IMR-90 (cell line): ENCODE measurements around the gene RALGAPA2. TPM values are rescaled to one million over a fixed set of nuclear protein-coding genes. Genes with fewer than 3 reads are reported as not detected.

Experiments used
- ATAC-seq: fragments of 200-7000 bp; cut with Tn5 transposase; 2 replicates; pipeline ENCODE4 v1.9.1; 2020; ENCODE audit warnings: low read depth, mild to moderate bottlenecking, moderate library complexity
- BruUV-seq: library from RNA; stranded (reverse); fragments of 400-500 nt; replicated peaks from 2 replicates; lab custom pipeline; 2021; lab: Mats Ljungman, UMichigan
- CTCF ChIA-PET: fragments of 300-600 bp; formaldehyde crosslinking; extraction: SDS; loops from one replicate; lab custom pipeline; 2021; ENCODE audit warnings: antibody characterized with exemption; lab: Yijun Ruan, JAX
- POLR2A ChIA-PET: fragments of 300-600 bp; sonication (Branson Sonifier 250); formaldehyde crosslinking; loops from one replicate; lab custom pipeline; 2022; ENCODE audit warnings: antibody characterized with exemption; ENCODE audit not compliant: unreplicated experiment; lab: Charles Lee
- DNase-seq: peaks from one replicate; pipeline ENCODE4 v3.0.0; 2013
- H2AFZ ChIP-seq: replicated peaks from 2 replicates; pipeline ENCODE3; 2013; ENCODE audit warnings: low read length, mild to moderate bottlenecking; ENCODE audit not compliant: poor library complexity
- H2AK5ac ChIP-seq: 2 replicates; pipeline ENCODE4 v1.6.1; 2013; ENCODE audit warnings: low read depth, low read length, inconsistent platforms
- H2AK9ac ChIP-seq: replicated peaks from 2 replicates; pipeline ENCODE3; 2013; ENCODE audit warnings: mild to moderate bottlenecking, low read depth, low read length, moderate library complexity; ENCODE audit not compliant: poor library complexity
- H2BK120ac ChIP-seq: 2 replicates; pipeline ENCODE4 v1.6.1; 2013; ENCODE audit warnings: low read depth, low read length, inconsistent platforms
- H2BK15ac ChIP-seq: 3 replicates; pipeline ENCODE4 v1.6.1; 2013; ENCODE audit warnings: low read depth, low read length, inconsistent platforms
- H2BK20ac ChIP-seq: 2 replicates; pipeline ENCODE4 v1.6.1; 2013; ENCODE audit warnings: low read depth, mild to moderate bottlenecking, inconsistent platforms, low read length, moderate library complexity
- H2BK5ac ChIP-seq: 2 replicates; pipeline ENCODE4 v1.6.1; 2013; ENCODE audit warnings: mild to moderate bottlenecking, low read depth, low read length, inconsistent platforms; ENCODE audit not compliant: poor library complexity, severe bottlenecking
- H3K14ac ChIP-seq: replicated peaks from 2 replicates; pipeline ENCODE4 v1.6.1; 2013; ENCODE audit warnings: low read depth, low read length, inconsistent platforms
- H3K18ac ChIP-seq: 2 replicates; pipeline ENCODE4 v1.6.1; 2013; ENCODE audit warnings: low read depth, low read length, control low read depth
- H3K23ac ChIP-seq: 2 replicates; pipeline ENCODE4 v1.6.1; 2013; ENCODE audit warnings: low read depth, low read length, inconsistent platforms
- H3K27ac ChIP-seq: 2 replicates; pipeline ENCODE4 v1.5.1; 2013; ENCODE audit warnings: mild to moderate bottlenecking, control low read depth, low read length; ENCODE audit not compliant: insufficient read depth
- H3K27me3 ChIP-seq: 2 replicates; pipeline ENCODE4 v1.6.1; 2013; ENCODE audit warnings: low read length; ENCODE audit not compliant: control insufficient read depth, insufficient read depth
- H3K36me3 ChIP-seq: 2 replicates; pipeline ENCODE4 v1.6.1; 2013; ENCODE audit warnings: low read length, mixed read lengths; ENCODE audit not compliant: control insufficient read depth, insufficient read depth
- H3K4ac ChIP-seq: 2 replicates; pipeline ENCODE4 v1.6.1; 2013; ENCODE audit warnings: low read depth, low read length, inconsistent platforms
- H3K4me1 ChIP-seq: 2 replicates; pipeline ENCODE4 v1.6.1; 2013; ENCODE audit warnings: low read length, mixed read lengths; ENCODE audit not compliant: control insufficient read depth, insufficient read depth
- H3K4me2 ChIP-seq: 2 replicates; pipeline ENCODE4 v1.6.1; 2013; ENCODE audit warnings: low read depth, mild to moderate bottlenecking, control low read depth, low read length, moderate library complexity
- H3K4me3 ChIP-seq: 2 replicates; pipeline ENCODE4 v1.5.1; 2013; ENCODE audit warnings: low read depth, mild to moderate bottlenecking, control low read depth, low read length, moderate library complexity; ENCODE audit not compliant: insufficient read depth
- H3K56ac ChIP-seq: 2 replicates; pipeline ENCODE4 v1.6.1; 2013; ENCODE audit warnings: low read length, inconsistent platforms; ENCODE audit not compliant: insufficient read depth; ENCODE audit errors: extremely low read depth
- H3K79me1 ChIP-seq, 2 experiments: 2 replicates each; pipeline ENCODE4 v1.6.1; 2013; ENCODE audit warnings: low read length in 2 of 2, inconsistent platforms in 1 of 2, low read depth in 1 of 2
- H3K9ac ChIP-seq: 2 replicates; pipeline ENCODE4 v1.6.1; 2013; ENCODE audit warnings: low read depth, low read length, control low read depth
- H3K9me1 ChIP-seq: 2 replicates; pipeline ENCODE4 v1.6.1; 2013; ENCODE audit warnings: low read length, inconsistent platforms; ENCODE audit not compliant: insufficient read depth
- H3K9me3 ChIP-seq: 2 replicates; pipeline ENCODE4 v1.6.1; 2013; ENCODE audit warnings: low read length; ENCODE audit not compliant: control insufficient read depth, insufficient read depth
- H4K20me1 ChIP-seq: 2 replicates; pipeline ENCODE4 v1.6.1; 2013; ENCODE audit warnings: low read length, inconsistent platforms; ENCODE audit not compliant: insufficient read depth
- H4K5ac ChIP-seq: 2 replicates; pipeline ENCODE4 v1.6.1; 2013; ENCODE audit warnings: mild to moderate bottlenecking, low read depth, low read length, control low read depth
- H4K8ac ChIP-seq, 2 experiments: 2 replicates each; pipeline ENCODE4 v1.6.1; 2013; ENCODE audit warnings: low read depth in 2 of 2, low read length in 2 of 2, control low read depth in 1 of 2, inconsistent platforms in 1 of 2
- H4K91ac ChIP-seq: 2 replicates; pipeline ENCODE4 v1.6.1; 2013; ENCODE audit warnings: low read depth, low read length, inconsistent platforms; ENCODE audit not compliant: insufficient read depth
- MAFK ChIP-seq: IDR thresholded peaks from 2 replicates; pipeline ENCODE4 v1.6.1; 2012; ENCODE audit warnings: low read depth, low read length, improper control_type of control experiment
- MXI1 ChIP-seq: IDR thresholded peaks from 2 replicates; pipeline ENCODE4 v1.6.1; 2012; ENCODE audit warnings: low read depth, mild to moderate bottlenecking, low read length, moderate library complexity, borderline replicate concordance
- NFE2L2 ChIP-seq: fragments of 150-350 bp; IDR thresholded peaks from 2 replicates; pipeline ENCODE4 v1.6.1; 2016; ENCODE audit warnings: low read depth, mild to moderate bottlenecking, low read length
- WGBS, 2 experiments: methylation state at CpG; one replicate each; pipeline versions ENCODE4 v1.1.5 to v1.1.7; 2013; ENCODE audit warnings: missing lambda C conversion rate in 2 of 2; ENCODE audit not compliant: insufficient read length in 1 of 2; ENCODE audit errors: extremely low coverage in 2 of 2; 5-methylcytosine and 5-hydroxymethylcytosine counted together
- dilution Hi-C: fragments of 300-500 bp; cut with HindIII; formaldehyde crosslinking; loops from one replicate; pipeline ENCODE4 v1.14.3; 2018; ENCODE audit warnings: low sequenced_read_pairs; ENCODE audit not compliant: unreplicated experiment
- in situ Hi-C: fragments of 300-500 bp; cut with MboI; formaldehyde crosslinking; loops from 3 replicates; pipeline ENCODE4 v1.14.3; 2019; ENCODE audit warnings: low sequenced_read_pairs, inconsistent platforms, mixed read lengths
- intact Hi-C: fragments of 100-400 bp; cut with micrococcal nuclease; formaldehyde crosslinking; loops from 2 replicates; pipeline ENCODE4 v1.10.0; 2022
- polyA plus RNA-seq, 3 experiments: library from polyadenylated mRNA; depleted of rRNA; stranded (reverse); fragments of >200 nt; gene quantifications; 2 replicates each; pipeline ENCODE4 v1.2.3, GENCODE V29; 2012; ENCODE audit warnings: low replicate concordance in 1 of 3
- total RNA-seq: library from RNA; depleted of rRNA; stranded (reverse); fragments of >200 nt; gene quantifications from 2 replicates; pipeline ENCODE4 v1.2.3, GENCODE V29; 2012

RALGAPA2 gene
- total and polyA plus RNA-seq, 2 of the 4 experiments (the other 2 are of a cell fraction), result 1.3 to 3.9 TPM

GRCh38 chr20:20415321-20415720 lies 297.1 kb downstream of the RALGAPA2 start:
- H3K4me2 ChIP-seq, result no peak overlapping the region
- no peaks in the 10 kb centered on the region for H4K20me1 ChIP-seq
- no peak overlapping the region for H4K5ac ChIP-seq
- no peak overlapping the region for H2BK5ac ChIP-seq
- no peak overlapping the region for H4K8ac ChIP-seq
- CTCF ChIA-PET, result interaction anchor here (1.3 kb wide), 1 partner anchor 179 kb away, joined by 3 read pairs; no protein-coding TSS in a partner anchor
- H2BK15ac ChIP-seq, result no peak overlapping the region
- H4K91ac ChIP-seq, result no peak overlapping the region
- no peak overlapping the region for H3K4me3 ChIP-seq
- no peaks in the 10 kb centered on the region for H3K9me3 ChIP-seq
- no peak overlapping the region for H2AK9ac ChIP-seq
- H3K4ac ChIP-seq, result no peak overlapping the region
- no peak overlapping the region for H2AFZ ChIP-seq
- no peak overlapping the region for H2AK5ac ChIP-seq
- H3K36me3 ChIP-seq, result no peaks in the 10 kb centered on the region
- no peak overlapping the region for H3K27ac ChIP-seq
- in situ Hi-C loops, result no loop called here
- dilution Hi-C loops, result no loop called here
- H3K4me1 ChIP-seq, result no peaks in the 10 kb centered on the region
- no TSS peak for BruUV-seq
- H3K56ac ChIP-seq, result no peak overlapping the region
- POLR2A ChIA-PET, result no interaction called here
- H3K27me3 ChIP-seq, result no peaks in the 10 kb centered on the region; the same call in 1 of the 2 replicates
- H3K79me1 ChIP-seq, result no peaks in the 10 kb centered on the region
- H3K23ac ChIP-seq, result no peak overlapping the region
- intact Hi-C loops, result no loop called here
- H3K18ac ChIP-seq, result no peak overlapping the region
- DNase-seq (no peak), ATAC-seq (no peak)
- TF ChIP-seq MXI1, result no peak
- TF ChIP-seq NFE2L2, result no peak
- TF ChIP-seq MAFK, result no peak
- no peaks in the 10 kb centered on the region for H3K9me1 ChIP-seq
- H3K14ac ChIP-seq, result no peak overlapping the region
- no peak overlapping the region for H2BK20ac ChIP-seq
- no peak overlapping the region for H2BK120ac ChIP-seq
- WGBS, 2 experiments, result no CpG with 5 or more reads among the region's 1 CpG
- no peak overlapping the region for H3K9ac ChIP-seq
